Frontal cortex (tissue), 4 donors: Measurements from ENCODE around the gene CST4. TPM values are rescaled to one million over a fixed set of nuclear protein-coding genes. Genes with fewer than 3 reads are reported as not detected.
"Not testable (repeated sequence)": the region's sequence is repeated elsewhere in the genome, so short reads cannot be mapped to it uniquely, and the experiment has no call there.

Experiments used
- DNase-seq, 2 donors: peaks; one replicate each; pipeline ENCODE4 v3.0.0; 2012; ENCODE audit warnings: low spot score in 2 of 2
- FAIRE-seq: peaks from 2 replicates; lab custom pipeline; 2012; peaks lifted over from hg19 to GRCh38; lab: Jason Lieb, UNC
- total RNA-seq: library from RNA; depleted of rRNA; stranded (reverse); fragments of >200 nt; gene quantifications from one replicate; pipeline ENCODE4 v1.2.3, GENCODE V29; 2014
- donor health status: control.
- donor health status: control.
- donor health status: control.

The CST4 gene
- total RNA-seq, 1 donor from 2014 or later, result not detected

DNA sequence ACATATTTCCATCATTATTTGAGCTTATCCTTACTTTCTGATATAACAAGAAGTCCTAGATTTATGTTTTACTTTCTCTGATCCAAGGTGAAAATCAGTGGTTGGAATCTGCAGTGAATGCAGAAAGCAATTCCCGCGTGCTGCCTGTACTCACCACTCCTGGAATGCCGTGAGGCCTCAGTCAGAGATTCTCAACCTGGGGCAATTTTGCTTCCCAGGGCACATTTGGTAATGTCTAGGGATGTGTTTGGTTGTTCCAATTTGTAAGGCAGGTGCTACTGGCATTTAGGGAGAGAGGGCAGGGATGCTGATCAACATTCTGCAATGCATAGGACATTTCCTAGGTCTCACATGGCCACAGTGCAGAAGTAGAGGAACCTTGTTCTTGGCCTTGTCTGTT, 23.9 kb downstream of the CST4 start:
- DNase-seq, result no peak
- FAIRE-seq, result no peak

DNA sequence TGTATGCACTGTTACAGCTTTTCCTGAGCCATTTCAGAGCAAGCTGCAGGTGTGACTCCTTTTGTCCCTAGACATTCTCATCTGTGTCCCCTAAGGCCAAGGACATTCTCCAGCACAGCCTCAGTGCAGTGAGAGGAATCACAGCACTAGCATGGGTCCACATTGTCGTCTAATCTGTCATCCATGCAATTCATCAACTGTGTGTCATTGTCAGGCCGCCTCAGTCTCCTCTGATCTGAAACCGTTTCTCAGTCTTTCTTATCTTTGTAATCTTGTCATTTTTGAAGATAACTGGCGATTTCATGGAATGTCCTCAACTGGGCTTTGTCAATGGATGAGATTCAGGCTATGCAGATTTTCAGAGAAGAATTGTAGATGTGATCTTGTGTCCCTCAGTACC, 24.8 kb downstream of the CST4 start:
- not testable (repeated sequence) for FAIRE-seq, DNase-seq

DNA sequence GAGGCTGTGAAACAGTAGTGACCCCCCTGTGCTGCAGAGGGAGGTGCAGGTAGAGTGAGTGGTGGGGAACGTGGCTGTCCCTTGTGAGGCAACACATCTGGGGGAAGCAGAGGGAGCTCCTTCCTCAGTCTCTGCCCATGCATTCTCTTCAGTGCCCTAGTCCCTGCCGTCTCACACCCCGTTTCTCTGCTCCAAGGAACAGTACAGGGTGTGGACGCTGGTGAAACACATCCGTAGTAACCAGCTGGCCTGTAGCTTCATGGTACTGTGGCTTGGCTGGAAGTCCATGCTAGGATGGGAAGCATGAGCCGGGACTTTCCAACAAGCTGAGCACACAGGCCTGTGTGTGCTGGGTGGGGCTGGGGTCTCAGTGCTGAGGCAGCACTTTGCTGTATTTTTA, 25.7 kb downstream of the CST4 start:
- DNase-seq, result no peak
- FAIRE-seq, result no peak

DNA sequence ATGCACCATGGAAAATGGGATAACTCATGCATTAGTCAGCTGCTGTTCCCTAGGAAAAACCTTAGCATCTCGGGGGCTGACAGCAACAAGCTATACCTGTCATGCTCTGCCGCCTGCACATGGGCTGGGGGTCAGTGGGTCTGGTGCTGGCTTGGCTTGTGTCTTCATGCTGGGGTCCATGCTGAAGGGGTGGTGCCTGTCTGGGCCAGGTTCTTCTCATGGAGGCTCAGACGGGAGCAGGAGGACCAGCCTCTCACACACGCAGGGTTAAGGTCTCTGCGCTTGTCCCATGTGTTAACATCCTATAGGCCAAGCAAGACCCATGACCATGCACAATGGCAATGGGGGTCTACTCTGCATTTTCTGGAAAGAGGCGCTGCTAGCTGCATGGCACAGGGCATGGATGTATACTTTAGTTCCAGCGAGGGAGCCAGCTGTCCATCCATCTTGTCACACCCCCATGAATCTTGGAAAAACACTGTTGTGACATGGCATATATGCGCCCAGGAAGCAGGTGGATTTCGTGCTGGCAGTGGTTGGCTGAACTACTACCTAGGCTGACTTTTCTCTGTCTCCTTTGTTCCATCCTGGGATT, 26.5 kb downstream of the CST4 start:
- DNase-seq (no peak), FAIRE-seq (no peak)

DNA sequence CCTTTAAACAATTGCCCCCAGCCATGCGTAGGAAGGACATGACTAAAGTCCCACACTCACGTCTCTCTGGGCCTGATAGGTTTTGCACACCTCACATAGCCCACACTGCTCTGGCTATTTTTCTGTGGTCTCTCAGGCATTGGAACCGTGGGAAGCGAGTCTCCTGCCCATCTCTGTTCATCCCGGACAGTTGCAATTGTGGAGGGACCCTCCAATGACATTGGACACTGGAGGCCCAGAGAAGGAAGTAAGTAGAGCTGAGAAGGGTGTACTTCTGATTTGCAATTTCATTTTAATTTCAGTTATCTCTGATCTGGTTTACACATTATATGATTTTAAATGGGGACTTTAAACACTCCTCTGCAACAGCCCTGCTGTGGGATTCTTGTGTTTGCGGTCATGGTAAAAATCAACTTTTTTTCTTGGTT, 27.8 kb downstream of the CST4 start:
- FAIRE-seq, result no peak
- DNase-seq, result no peak

DNA sequence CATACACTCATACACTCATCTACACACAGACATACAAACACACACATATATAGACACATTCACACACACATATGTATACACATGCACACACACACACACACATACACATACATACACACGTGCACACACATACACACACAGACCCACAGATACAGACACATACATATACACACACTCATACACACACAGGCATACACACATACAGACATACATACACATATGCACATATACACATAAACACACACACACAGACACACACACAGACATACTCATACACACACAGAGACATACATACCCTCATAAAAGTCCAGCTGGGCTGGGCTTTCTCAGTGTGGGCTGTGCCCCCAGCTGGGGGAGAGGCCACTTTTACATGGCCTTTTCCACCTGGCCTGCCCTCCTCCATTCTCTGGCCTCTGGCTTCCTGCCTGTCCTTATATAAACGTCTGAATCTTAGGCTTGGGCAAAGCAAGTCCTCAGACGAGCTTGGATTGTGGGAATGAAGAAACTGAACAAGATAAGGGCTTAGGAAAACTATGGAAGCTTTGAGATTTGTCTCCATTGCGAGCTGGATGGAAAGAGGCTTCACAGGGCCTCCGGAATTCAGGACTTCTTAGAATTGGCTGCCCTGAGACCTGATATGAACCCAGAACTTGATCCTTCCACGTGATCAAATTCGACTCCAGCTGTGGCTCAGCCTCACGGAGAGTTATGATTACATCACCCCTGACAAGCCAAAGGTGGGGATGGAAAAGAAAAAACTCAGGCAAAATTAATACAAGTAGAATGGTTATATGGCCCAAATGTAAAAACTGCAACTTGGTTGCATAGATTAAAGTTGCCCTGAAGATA, 28.6 kb downstream of the CST4 start:
- FAIRE-seq (no peak), DNase-seq (no peak)

DNA sequence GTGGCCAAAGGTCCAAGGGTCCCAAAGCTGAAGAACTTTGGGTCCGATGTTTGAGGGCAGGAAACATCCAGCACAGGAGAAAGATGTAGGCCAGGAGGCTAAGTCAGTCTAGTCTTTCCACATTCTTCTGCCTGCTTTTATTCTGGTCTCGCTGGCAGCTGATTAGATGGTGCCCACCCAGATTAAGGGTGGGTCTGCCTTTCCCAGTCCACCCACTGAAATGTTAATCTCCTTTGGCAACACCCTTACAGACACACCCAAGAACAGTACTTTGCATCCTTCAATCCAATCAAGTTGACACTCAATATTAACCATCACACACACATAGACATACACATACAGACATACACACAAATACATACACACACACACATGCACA, 29.2 kb downstream of the CST4 start:
- not testable (repeated sequence) for FAIRE-seq, DNase-seq

DNA sequence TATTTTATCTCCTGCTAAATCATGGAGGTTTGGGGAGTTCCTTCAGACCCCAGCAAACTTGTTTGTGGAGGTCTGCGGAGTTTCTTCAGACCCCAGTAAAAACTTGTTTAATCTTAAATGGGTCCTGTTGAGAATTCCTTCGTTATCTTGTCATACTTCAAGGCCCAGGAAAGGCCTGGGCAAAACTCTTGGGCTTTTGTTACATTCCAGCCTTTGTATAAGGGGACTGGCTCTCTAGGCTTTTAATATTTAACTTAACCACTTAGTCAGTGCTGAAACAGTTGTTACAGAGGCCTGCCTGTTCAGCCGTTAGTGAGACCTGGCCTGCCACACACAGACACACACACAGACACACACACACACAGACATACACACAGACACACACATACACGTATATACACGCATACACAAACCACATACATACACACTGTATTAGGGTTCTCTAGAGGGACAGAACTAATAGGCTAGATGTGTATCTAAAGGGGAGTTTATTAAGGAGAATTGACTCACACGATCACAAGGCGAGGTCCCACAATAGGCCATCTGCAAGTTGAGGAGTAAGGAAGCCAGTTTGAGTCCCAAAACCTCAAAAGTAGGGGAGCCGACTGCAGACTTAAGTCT, 29.7 kb downstream of the CST4 start:
- no peak for DNase-seq
- FAIRE-seq, result no peak

DNA sequence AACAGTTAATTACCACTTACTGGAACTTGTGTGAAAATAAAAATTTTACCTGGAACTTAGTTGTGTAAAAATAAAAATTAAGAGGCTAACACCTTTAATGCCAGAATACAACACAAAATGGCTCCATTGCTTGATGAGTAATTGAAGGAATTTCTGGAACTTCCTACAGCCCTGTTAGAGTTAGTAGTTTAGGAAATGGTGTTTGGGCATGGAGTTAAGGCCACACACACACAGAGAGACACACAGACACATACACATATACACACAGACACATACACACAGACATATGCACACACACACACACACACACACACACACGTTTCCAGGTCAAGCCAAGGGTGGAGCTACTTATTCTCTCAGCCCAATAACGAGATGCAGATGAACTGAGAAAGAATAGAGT, 30.5 kb downstream of the CST4 start:
- no peak for DNase-seq
- FAIRE-seq, result no peak

DNA sequence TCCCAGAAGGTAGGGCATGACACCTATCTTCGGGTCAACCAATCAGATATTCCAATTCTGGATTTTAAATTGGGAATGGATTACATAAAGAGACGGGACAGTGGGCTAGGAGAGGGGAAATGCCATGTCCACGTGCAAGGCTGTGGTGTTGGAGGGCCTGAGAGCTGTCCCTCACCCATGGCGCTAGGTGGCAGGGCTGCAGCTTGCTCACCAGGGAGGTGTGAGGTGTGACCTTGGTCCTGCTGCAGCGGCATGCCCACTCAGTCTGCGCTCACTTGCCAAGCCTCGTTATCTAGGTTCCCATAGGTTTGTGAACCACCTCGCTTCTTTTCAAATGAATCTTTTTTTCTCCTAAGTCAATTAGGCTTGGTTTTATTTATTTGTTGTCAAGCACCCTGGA, 31.6 kb downstream of the CST4 start:
- DNase-seq (no peak), FAIRE-seq (no peak)

DNA sequence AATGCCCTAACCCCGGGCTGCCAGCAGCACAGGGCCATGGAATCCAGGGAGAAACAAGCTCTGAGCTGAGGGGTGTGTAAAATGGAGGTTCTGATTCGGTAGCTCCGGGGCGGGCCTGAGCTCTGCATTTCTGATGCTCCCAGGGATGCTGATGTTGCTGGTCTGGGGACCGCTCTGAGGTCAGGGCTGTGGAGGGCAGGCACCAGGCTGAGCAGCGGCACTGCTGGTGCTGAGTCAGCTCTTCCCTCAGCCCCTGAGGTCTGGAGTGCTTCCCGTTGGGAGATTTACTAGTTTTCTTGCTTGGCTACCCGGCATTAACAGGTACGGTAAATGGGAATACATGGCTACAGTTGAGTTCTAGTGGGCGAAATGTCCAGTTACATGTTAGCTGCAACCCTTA, 32.5 kb downstream of the CST4 start:
- no peak for FAIRE-seq
- no peak for DNase-seq

DNA sequence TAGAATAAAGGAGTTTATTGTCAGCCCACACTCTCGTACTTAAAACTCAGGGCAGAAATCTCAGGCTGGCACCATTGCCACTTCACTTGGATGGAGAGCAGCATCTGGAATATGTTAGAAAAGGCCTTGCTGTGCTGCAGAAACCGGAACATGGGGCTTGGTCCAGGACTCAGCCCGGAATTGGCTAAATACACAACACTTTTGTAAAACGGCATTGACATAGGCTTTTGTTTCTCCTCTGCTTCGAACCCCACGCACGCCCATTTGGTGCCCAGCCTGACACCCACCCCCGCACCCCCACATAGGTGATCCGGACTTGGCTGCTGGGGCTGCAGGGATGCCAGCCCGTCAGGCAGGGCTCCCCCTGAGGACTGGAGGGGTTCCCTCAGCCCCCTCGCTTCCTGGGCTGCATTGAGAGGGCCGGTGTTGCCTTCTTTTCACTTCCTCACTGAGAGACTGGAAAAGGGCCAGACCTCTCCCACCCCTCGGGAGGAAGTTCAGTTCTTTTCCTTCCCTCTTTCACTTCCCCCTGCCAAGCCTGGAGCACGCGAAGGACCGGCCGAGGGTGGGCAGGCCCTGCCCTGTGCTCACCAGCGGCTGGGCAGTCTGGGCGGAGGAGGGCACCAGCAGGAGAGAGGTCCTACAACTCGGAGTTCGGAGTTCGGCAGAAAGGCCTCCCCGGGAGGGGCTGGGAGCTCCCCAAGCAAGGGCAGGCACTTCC, 33.2 kb downstream of the CST4 start:
- DNase-seq (no peak), FAIRE-seq (no peak)

DNA sequence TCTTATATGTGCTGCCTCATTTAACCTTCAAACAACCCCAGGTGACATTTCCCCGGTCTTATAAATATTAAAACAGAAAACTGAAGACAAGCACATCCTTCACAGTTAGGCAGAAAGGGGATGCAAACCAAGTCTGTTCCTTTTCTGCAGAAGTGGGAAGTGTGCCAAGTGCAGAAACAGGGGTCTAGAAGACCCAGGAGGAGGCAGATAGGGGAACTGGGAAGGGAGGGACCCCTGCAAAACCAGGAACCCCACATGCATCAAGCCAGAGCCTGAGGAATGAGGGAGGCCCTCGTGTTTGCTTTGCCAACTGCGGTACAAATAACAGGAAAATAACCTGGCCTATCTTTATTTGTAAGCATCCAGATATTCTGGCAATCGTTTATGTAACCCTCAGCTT, 34.1 kb downstream of the CST4 start:
- DNase-seq (no peak), FAIRE-seq (no peak)

DNA sequence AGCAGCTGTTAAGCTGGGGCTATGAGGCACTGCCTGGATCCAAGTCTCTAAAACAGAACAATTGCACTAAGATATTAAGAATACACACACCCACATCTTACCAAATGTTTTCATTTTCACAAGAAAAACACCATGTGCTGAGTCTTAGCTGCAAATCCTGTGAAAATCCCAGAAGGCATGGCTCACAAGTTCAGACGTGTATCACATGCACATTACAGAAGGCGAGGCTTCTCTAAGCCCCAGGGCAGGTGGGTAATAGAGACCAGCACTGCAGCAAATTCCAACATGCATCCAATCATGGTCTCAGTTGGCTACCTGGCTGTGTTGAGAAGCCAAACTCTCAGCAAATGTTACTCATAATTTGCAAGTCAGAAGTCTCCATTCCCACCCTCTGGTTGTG, 34.8 kb downstream of the CST4 start:
- no peak for FAIRE-seq
- no peak for DNase-seq

DNA sequence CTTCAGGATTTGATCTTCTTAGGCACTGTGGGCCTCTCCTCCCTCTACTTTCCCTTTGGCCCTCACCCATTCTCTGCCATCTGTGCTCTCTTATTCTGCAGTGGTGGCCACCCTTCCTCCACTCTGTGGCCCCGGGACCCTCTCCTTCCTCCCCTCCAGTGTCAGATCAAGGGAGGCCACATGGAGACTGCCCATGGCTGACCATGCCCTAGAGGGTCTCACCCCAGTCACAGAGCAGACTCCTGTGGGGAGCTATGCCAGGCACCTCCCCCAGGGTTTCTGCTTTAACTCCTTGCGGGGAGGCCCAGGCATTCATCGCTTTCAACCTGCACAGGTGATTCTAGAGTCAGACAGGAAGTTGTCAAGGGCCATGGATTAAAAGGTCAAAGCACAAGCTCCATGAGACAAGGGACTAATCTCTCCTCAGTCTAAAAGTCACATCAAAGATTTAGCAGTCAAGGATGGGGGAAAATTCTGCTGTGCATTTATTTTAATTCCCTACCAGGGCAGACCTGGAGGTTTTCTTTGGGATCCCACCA, 35.4 kb downstream of the CST4 start:
- DNase-seq (no peak), FAIRE-seq (no peak)

DNA sequence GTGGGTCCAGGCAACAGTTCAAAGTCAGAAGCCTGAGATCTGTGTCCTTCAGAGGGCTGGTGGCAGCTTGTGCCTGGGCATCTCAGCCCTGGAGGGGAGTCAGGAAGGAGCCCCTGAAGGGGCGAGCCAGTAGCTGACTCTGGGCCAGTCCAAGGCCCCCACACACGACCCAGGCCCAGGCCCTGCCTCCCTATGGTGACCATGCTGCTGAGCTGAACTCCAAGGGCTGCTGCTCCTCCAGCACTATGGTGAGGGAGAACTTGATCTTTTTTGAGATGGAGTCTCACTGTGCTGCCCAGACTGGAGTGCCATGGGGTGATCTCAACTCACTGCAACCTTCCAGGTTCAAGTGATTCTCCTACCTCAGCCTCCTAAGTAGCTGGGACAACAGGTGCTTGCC, 35.9 kb downstream of the CST4 start:
- FAIRE-seq (no peak), DNase-seq (no peak)

DNA sequence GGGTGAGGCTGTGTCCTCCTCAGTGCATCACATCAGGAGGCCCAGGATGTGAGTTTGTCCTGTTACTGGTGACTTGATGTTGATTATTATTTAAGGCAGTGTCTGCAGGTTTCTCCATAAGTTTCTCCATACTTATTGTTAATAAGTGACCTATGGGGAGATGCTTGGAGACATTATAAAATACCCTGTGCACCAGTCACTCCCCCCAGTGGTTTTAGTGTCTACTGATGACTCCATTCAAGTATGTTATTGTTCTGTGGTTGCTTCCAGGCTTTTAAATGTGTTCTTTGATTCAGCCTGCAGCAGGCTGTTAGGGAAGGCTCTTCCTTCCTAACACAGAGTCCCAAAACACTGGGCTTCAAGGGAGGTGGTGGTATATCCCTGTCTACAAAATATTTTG, 36.5 kb downstream of the CST4 start:
- DNase-seq, result no peak
- no peak for FAIRE-seq

DNA sequence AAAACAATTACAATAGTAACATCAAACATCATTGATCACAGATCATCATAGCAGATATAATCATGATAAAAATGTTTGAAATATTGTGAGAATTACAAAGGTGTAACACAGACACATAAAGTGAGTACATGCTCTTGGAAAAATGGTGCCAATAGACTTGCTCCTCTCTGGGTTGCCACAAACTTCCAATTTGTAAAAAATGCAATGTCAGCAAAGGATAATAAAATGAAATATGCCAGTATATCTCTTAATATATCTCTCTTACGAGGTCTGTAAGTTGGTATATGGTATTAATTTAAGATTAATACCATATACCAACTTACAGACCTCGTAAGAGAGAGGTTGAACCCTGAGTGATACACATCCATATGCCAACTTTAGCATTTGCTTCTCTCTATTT, 37.7 kb downstream of the CST4 start:
- FAIRE-seq, result no peak
- no peak for DNase-seq

DNA sequence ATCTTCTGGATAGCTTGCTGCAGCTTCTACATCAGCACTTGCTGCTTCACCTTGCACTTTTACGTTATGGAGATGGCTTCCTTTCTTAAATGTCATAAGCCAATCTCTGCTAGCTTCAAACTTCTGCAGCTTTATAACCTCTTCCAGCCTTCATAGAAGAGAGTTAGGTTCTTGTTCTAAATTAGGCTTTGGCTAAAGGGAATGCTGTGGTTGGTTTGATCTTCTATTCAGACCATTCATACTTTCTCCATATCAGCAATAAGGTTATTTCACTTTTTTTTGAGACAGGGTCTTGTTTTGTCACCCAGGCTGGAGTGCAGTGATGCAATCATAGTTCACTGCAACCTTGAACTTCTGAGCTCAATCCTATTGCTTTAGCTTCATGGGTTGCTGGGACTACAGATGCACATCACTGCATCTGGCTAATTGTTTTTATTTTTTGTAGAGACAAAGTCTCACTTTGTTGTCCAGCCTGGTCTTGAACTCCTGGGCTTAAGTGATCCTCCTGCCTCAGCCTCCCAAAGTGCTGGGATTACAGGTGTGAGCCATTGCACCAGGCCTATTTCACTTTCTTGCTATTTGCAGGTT, 38.9 kb downstream of the CST4 start:
- FAIRE-seq, result no peak
- DNase-seq, result no peak

DNA sequence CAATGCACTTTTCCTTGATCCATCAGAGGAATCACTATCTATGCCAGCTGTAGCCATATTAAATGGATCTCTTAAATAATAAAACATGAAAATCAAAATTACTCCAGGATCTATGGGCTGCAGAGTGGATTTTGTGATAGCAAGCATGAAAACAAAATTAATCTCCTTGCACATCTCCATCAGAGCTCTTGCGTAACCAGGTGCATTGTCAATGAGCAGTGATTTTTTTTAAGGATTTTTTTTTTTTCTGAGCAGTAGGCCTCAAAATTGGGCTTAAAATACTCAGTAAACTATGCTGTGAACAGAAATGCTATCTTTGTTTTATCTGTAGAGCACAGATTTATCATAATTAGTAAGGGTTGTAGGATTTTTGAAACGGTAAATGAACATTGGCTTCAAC, 39.6 kb downstream of the CST4 start:
- no peak for FAIRE-seq

More for the DNA sequence above, 39.6 kb downstream of the CST4 start:
- no peak for DNase-seq
